Measurements from ENCODE around the gene LGMN.

- TF ChIP-seq EZH2 (IDR thresholded peaks at IDR 0.05; ENCODE audit: borderline replicate concordance): no peak
- no peak for TF ChIP-seq CTCF (IDR thresholded peaks at IDR 0.05; ENCODE audit: poor library complexity)
These were observed 37.4 kb upstream of the LGMN start for GRCh38 chr14:92785667-92786426.

Data from hepatocyte (in vitro differentiated cells).